HepG2 (cell line): ENCODE measurements around the gene EEF1E1. TPM values are rescaled to one million over a fixed set of nuclear protein-coding genes. Genes with fewer than 3 reads are reported as not detected.

Experiments used
- PPARG ChIP-seq: conservative IDR thresholded peaks from 2 replicates; pipeline ENCODE4 v1.6.1; 2016; ENCODE audit warnings: missing biosample characterization, missing genetic modification reagents
- SALL1 ChIP-seq: sonication (generic); formaldehyde crosslinking; IDR thresholded peaks from 2 replicates; pipeline ENCODE4 v1.8.0; 2022; ENCODE audit warnings: mild to moderate bottlenecking, missing genetic modification reagents
- TEAD2 ChIP-seq: sonication (generic); formaldehyde crosslinking; IDR thresholded peaks from 2 replicates; pipeline ENCODE4 v1.9.0; 2021; ENCODE audit warnings: missing genetic modification reagents
- XBP1 ChIP-seq: sonication (generic); formaldehyde crosslinking; IDR thresholded peaks from 2 replicates; pipeline ENCODE4 v1.5.0; 2020; ENCODE audit warnings: missing genetic modification reagents
- ZMYM4 ChIP-seq: sonication (generic); formaldehyde crosslinking; IDR thresholded peaks from 2 replicates; pipeline ENCODE4 v1.8.1; 2023; ENCODE audit warnings: mild to moderate bottlenecking, missing genetic modification reagents
- ZNF34 ChIP-seq: sonication (generic); formaldehyde crosslinking; IDR thresholded peaks from 2 replicates; pipeline ENCODE4 v1.4.0; 2020; ENCODE audit warnings: mild to moderate bottlenecking, missing genetic modification reagents, borderline replicate concordance
- ZNF501 ChIP-seq: sonication (generic); formaldehyde crosslinking; IDR thresholded peaks from 2 replicates; pipeline ENCODE4 v1.5.1; 2020; ENCODE audit warnings: mild to moderate bottlenecking, moderate library complexity, missing genetic modification reagents
- polyA plus RNA-seq, 8 experiments: library from polyadenylated mRNA; depleted of rRNA in 3 of 8; stranded (reverse) in 7 of 8; unstranded in 1 of 8; fragments of >200 nt; fragmentation: Illumina TruSeq in 4 of 8; extraction: Trizol in 4 of 8; gene quantifications; 2 replicates each; pipeline versions ENCODE4 v1.2.1 to v1.2.3, GENCODE V29; 2011 to 2016; ENCODE audit warnings: low read depth in 4 of 8, missing spikeins in 1 of 8, mixed read lengths in 1 of 8; ENCODE audit not compliant: insufficient read depth in 1 of 8
- total RNA-seq, 5 experiments: library from RNA; depleted of rRNA; stranded (reverse); fragments of >200 nt; fragmentation: Illumina TruSeq; extraction: Trizol; gene quantifications; 2 replicates each; pipeline ENCODE4 v1.2.3, GENCODE V29; 2016; ENCODE audit warnings: low read depth in 1 of 5
- TF ChIP-seq, protein P1 (sequence below), 2 experiments: fragments of 450-650 bp in 1 of 2; sonication (generic) in 1 of 2; formaldehyde crosslinking; IDR thresholded peaks; 2 replicates each; pipeline versions ENCODE4 v1.5.0 to v1.8.0; 2020 to 2022; ENCODE audit warnings: mild to moderate bottlenecking in 1 of 2, missing genetic modification reagents in 1 of 2
- TF ChIP-seq, protein P2 (sequence below): sonication (generic); formaldehyde crosslinking; conservative IDR thresholded peaks from 2 replicates; pipeline ENCODE4 v1.8.0; 2022; ENCODE audit warnings: missing genetic modification reagents
- TF ChIP-seq, protein P3 (sequence below): sonication (generic); formaldehyde crosslinking; IDR thresholded peaks from 2 replicates; pipeline ENCODE4 v1.5.0; 2020; ENCODE audit warnings: mild to moderate bottlenecking, missing genetic modification reagents
- TF ChIP-seq, protein P4 (sequence below), 2 experiments: fragments of 450-650 bp in 1 of 2; sonication (generic) in 1 of 2; formaldehyde crosslinking in 1 of 2; IDR thresholded peaks; 2 replicates each; pipeline versions ENCODE4 v1.6.1 to v1.8.0; 2016 to 2022; ENCODE audit warnings: antibody characterized with exemption in 1 of 2, mild to moderate bottlenecking in 1 of 2, missing genetic modification reagents in 1 of 2

EEF1E1 gene
- total and polyA plus RNA-seq, 2 of the 13 experiments (the other 11 are each of a cell fraction or from before 2014, with no cell fraction given) = 128 to 188 TPM

DNA sequence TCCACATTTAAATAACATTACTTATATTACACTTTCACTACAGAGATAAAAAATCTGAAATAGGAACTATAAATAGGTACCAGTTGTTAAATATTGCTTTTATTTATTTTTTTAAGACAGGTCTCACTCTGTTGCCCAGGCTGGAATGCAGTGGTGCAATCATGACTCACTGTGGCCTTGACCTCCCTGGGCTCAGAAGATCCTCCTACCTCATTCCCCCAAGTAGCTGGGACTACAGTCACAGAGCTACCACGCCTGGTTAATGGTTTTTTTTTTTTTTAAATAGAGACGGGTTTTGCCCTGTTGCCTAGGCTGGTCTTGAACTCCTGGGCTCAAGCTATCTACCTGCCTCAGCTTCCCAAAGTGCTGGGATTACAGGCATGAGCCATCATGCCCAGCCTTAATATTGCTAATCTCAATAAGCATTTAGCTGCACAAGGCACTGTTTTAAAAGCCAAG, 17.3 kb downstream of the EEF1E1 start (continued):
- TF ChIP-seq, protein P1, sequence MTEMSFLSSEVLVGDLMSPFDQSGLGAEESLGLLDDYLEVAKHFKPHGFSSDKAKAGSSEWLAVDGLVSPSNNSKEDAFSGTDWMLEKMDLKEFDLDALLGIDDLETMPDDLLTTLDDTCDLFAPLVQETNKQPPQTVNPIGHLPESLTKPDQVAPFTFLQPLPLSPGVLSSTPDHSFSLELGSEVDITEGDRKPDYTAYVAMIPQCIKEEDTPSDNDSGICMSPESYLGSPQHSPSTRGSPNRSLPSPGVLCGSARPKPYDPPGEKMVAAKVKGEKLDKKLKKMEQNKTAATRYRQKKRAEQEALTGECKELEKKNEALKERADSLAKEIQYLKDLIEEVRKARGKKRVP (CRISPR knock-in tag; IDR thresholded peaks at IDR 0.05) = peak in 1 of 2 experiments; percentile 95; a peak in 2 of 4 replicates
- TF ChIP-seq, protein P2, sequence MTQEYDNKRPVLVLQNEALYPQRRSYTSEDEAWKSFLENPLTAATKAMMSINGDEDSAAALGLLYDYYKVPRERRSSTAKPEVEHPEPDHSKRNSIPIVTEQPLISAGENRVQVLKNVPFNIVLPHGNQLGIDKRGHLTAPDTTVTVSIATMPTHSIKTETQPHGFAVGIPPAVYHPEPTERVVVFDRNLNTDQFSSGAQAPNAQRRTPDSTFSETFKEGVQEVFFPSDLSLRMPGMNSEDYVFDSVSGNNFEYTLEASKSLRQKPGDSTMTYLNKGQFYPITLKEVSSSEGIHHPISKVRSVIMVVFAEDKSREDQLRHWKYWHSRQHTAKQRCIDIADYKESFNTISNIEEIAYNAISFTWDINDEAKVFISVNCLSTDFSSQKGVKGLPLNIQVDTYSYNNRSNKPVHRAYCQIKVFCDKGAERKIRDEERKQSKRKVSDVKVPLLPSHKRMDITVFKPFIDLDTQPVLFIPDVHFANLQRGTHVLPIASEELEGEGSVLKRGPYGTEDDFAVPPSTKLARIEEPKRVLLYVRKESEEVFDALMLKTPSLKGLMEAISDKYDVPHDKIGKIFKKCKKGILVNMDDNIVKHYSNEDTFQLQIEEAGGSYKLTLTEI (CRISPR knock-in tag) = no peak
- TF ChIP-seq SALL1 (CRISPR knock-in tag) (peak; percentile 99), PPARG (peak; percentile 85), XBP1 (no peak), TEAD2 (CRISPR knock-in tag) (no peak), ZMYM4 (peak; percentile 97), ZNF34 (CRISPR knock-in tag) (no peak), ZNF501 (CRISPR knock-in tag) (peak; percentile 86)
- TF ChIP-seq, protein P3, sequence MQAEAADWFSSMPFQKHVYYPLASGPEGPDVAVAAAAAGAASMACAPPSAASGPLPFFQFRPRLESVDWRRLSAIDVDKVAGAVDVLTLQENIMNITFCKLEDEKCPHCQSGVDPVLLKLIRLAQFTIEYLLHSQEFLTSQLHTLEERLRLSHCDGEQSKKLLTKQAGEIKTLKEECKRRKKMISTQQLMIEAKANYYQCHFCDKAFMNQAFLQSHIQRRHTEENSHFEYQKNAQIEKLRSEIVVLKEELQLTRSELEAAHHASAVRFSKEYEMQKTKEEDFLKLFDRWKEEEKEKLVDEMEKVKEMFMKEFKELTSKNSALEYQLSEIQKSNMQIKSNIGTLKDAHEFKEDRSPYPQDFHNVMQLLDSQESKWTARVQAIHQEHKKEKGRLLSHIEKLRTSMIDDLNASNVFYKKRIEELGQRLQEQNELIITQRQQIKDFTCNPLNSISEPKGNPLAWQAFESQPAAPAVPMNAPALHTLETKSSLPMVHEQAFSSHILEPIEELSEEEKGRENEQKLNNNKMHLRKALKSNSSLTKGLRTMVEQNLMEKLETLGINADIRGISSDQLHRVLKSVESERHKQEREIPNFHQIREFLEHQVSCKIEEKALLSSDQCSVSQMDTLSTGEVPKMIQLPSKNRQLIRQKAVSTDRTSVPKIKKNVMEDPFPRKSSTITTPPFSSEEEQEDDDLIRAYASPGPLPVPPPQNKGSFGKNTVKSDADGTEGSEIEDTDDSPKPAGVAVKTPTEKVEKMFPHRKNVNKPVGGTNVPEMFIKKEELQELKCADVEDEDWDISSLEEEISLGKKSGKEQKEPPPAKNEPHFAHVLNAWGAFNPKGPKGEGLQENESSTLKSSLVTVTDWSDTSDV (CRISPR knock-in tag) = no peak
- TF ChIP-seq, protein P4, sequence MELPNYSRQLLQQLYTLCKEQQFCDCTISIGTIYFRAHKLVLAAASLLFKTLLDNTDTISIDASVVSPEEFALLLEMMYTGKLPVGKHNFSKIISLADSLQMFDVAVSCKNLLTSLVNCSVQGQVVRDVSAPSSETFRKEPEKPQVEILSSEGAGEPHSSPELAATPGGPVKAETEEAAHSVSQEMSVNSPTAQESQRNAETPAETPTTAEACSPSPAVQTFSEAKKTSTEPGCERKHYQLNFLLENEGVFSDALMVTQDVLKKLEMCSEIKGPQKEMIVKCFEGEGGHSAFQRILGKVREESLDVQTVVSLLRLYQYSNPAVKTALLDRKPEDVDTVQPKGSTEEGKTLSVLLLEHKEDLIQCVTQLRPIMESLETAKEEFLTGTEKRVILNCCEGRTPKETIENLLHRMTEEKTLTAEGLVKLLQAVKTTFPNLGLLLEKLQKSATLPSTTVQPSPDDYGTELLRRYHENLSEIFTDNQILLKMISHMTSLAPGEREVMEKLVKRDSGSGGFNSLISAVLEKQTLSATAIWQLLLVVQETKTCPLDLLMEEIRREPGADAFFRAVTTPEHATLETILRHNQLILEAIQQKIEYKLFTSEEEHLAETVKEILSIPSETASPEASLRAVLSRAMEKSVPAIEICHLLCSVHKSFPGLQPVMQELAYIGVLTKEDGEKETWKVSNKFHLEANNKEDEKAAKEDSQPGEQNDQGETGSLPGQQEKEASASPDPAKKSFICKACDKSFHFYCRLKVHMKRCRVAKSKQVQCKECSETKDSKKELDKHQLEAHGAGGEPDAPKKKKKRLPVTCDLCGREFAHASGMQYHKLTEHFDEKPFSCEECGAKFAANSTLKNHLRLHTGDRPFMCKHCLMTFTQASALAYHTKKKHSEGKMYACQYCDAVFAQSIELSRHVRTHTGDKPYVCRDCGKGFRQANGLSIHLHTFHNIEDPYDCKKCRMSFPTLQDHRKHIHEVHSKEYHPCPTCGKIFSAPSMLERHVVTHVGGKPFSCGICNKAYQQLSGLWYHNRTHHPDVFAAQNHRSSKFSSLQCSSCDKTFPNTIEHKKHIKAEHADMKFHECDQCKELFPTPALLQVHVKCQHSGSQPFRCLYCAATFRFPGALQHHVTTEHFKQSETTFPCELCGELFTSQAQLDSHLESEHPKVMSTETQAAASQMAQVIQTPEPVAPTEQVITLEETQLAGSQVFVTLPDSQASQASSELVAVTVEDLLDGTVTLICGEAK (IDR thresholded peaks at IDR 0.05) = no peak
- TF ChIP-seq, protein P4 (CRISPR knock-in tag; IDR thresholded peaks at IDR 0.05) = peak; percentile 54; the same call in 1 of the 2 replicates
